GM18498 (cell line): ENCODE data around the gene MYOM1.

Experiments
- ATAC-seq: cut with Tn5 transposase; IDR thresholded peaks from one replicate; pipeline ENCODE4 v1.9.1; 2021; ENCODE audit warnings: mild to moderate bottlenecking, moderate library complexity; ENCODE audit not compliant: unreplicated experiment

Gene MYOM1

DNA sequence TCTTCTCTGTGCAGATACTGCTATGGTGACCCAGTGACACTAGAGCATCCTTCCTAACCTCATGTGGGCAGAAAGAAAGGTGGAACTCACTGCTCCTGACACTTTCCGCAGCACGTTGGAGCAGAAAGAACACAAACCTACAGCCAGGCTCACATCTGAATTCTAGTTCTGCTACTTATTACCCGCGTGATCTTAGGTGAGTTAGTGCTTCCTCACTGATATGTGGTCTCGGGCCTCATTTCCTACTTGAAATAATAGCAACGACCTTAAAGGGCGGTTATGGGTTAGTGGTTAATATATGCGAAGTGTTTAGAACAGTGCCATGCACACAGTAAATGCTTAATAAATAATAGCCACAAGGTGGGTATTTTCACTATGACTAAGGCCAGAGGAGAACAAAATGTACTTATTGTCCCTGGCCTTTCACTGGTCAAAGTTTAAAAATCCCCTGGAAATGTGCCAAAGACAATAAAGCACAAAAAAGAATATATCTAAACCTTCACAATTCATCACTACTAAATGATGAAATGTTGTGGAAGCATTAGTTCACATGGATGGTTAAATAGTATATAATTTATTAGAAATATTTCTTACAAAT is 66.6 kb downstream of the MYOM1 start:
- ATAC-seq = peak; percentile 81

DNA sequence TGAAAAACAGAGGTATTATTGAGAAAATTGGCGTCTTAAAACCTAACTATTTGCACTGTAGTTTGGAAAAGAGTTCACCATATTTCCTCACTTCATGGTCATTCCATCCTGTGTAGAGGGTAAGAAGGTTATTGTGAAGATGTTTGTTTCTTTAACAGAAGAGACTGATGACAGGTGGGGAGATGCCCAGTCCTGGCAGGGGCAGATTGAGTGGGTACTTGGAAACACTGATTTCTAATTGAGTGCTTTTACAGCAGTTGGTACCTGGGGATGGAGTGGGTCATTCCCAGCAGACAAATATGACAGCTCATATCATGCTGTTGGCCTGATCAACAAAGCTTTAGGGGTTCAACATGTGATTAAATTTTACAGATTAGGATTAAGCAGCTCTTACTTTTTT is 67.5 kb downstream of the MYOM1 start:
- ATAC-seq = no peak

DNA sequence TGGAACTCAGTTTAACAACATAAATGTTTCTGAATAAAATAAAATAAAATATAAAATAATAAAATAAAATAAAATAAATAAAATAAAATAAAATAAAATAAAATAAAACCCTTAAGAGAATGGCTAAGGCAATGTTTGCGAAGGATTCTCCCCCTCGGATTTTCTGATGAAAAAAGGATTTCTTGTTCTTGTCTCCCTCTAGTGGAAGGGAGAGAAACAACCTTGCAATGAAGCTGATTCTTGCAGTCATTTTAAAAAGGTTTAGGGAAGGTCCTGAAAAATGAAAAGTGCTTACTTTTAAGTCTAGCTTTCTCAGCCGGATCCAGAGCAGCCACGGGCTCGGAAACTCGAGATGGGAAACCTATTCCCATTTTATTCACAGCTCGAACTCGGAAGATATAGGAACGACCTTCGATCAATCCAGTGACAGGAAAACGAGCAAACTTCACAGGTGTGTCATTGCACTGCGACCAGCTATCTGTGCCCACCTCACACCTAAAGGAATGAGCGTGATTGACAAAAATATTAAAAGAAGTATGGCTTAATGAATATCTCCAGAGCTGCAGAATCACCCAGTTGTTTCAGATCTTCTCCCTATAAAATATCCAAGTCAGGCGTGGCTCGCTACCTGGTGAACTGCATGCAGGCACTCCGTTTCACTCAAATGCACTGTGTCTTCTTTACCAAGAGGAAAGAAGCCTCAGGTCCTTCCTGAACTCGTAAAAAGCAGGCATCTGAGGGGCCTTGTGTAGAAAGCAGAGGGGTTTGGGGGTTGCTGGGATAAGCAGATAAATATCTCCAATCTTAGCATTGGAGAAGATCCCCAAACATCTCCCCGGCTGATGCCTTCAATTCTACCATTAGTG is 68.1 kb downstream of the MYOM1 start:
- ATAC-seq = no peak

DNA sequence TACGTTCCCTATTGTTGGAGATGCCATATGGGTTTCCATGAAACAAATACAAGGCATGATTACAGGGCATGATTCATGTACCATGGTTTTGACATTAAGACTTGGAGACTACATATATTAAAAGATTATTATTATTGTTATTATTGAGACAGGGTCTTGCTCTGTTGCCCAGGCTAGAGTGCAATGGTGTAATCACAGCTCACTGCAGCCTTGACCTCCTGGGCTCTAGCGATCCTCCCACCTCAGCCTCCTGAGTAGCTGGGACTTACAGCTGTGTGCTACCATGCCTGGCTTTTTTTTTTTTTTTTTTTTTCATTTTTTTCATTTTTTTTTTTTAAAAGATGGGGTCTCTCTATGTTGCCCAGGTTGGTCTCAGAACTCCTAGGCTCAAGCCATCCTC is 69.1 kb downstream of the MYOM1 start:
- ATAC-seq = no peak

DNA sequence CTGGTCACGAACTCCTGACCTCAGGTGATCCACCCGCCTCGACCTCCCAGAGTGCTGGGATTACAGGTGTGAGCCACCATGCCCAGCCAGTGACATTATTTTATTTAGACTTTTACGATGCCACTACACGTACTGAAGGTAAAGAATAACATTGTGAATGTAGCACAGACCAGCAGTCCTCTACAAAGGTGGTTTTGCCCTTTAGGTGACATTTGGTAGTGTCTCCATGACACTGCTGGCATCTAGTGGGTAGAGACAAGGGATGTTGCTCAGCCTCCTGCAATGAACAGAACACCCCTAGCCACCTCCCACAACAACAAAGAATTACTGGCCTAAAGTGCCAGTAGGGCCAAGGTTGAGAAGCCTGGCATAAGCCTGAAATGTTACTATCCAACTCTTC is 69.5 kb downstream of the MYOM1 start:
- no peak for ATAC-seq

DNA sequence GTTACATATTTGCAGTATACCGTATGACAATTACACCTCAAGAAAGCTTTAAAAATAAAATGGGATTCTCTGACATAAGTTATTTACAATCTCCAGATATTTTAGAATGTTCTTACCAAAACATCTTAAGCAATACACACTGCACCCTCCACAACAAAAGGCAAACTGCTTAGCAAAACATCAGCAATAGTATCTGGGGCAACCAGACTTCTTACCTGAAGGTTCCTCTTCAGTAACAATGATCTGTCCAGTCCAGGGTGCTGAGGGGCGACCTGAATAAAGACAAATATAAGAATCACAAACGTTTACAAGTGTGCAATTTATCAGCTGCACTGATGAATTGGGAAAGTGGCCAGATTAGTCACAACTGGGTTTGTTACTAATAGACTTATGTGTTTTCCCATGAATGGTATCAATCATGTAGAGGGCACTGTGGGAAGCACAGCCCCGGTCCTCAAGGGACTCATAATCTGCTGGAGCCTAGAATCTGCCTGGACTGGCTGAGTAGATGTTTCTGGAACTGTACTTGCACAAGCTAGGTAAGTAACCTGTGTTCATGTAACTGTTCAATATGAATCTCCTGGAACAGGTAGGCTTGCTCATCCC is 70.7 kb downstream of the MYOM1 start:
- no peak for ATAC-seq

DNA sequence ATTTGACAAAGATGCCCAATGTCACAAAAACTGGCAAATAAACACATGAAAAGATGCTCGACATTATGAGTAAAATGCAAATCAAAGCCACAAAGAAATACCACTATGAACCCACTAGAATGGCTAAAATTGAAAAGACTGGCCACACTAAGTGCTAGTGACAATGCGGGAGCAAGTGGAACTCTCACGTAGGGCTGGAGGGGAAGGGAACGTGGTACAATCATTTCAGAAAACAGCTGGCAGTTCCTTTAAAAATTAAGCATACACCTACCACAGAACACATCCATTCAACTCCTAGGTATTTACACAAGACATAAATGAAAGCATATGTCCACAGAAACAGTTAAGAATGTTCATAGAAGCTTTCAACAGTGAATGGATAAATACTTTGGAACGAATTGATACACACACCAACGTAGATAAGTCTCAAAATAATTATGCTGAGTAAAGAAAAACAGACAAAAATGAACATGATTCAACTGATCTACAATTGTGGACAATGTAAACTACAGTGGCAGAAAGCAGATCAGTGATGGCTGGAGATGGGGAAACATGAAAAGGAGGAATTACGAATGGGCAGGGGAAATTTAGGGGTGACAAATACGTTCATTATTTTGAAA is 71.7 kb downstream of the MYOM1 start:
- no peak for ATAC-seq

DNA sequence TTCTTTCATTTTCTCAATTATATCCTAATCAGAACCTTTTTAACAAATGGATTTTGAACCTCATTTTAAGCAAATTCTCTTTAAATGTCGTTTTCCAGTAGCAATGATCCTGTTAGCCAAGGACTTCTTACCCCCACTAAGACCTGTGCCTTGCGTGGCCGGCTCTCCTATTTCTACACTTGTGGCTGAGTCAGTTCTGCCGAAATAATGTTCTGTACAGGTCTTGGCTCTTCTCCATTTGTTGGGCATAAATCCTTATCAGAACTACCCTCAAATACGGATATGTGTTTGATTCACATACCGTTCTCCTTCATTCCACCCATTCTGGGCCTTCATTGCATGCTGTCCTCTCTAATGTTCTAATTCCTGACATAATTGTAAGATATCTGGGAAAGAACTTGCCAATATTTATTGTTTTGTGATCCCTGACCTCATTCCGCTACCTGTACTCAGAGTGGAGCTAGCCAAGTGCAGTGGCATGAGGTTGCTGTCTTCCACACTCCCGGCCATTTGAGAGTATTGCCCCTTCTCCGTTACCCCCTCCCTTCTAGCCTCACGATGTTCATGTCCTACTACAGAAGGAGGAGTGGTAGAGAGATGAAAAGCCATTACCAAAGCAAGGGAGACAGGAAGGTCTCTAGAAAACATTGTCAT is 78.7 kb downstream of the MYOM1 start:
- ATAC-seq = no peak

DNA sequence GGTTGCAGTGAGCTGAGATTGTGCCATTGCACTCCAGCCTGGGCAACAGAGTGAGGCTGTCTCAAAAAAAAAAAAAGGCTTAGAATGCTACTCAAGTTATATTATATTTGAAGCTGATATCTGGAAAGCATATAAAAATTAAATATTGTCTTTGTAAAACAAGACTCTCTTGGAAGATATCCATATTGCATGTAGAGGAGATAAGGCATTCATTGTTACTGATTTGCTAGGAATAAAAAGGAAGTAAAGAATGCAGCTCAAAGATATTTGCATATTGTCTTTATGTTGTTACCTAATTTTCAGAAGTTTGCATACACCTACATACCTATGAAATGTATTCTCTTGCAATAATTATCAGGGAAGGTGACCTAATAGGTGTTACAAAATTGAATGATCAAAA is 79.4 kb downstream of the MYOM1 start:
- no peak for ATAC-seq

DNA sequence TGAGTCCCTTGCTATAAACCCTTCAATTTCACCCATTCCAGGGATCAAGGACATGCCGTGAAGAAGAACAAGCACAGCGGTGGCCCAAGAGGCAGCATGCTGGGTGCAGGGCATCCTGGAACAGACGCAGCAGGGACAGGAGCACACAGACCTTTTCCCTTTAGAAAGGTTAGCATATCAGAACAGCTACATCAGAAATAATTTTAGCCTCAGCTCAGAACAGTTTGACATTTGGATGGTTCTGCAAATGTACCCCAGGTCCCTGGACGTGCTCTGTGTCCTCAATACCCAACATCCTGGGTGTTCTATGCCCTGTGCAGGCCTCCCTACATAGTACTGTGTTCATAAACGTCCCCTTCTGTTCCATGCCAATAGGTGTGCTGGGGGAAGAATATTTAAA is 80.4 kb downstream of the MYOM1 start:
- ATAC-seq = no peak

DNA sequence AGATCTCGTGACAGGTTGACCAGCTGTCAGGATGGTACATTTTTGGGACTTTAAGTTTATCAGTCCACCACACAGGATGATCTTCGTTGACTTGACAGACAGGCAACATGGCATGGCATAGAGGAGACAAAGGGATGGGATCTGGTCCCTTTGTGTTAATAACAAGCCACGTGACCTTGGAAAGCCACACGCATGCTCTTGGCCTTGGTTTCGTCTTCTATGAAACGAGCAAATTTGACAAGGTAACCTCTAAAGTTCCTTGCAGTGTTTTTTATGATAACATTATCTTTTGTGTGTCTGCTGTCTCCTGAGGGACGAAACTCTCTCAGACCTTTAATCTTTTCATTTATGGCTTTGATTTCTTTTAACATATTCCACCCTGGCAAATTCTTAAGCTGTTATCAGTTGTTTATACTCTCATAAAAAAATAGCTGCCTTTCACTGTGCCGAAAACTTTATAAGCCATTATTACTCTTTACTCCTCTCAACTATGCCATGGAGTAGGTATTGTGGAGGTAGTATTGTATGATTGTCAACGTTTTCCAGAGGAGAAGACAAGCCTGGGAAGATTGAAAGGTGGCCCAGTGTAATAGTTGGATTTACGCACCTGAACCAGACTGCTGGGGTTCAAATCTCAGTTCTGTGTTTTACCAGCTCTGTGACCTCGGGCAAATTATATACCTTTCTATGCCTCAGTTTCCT is 81.3 kb downstream of the MYOM1 start:
- ATAC-seq = no peak

DNA sequence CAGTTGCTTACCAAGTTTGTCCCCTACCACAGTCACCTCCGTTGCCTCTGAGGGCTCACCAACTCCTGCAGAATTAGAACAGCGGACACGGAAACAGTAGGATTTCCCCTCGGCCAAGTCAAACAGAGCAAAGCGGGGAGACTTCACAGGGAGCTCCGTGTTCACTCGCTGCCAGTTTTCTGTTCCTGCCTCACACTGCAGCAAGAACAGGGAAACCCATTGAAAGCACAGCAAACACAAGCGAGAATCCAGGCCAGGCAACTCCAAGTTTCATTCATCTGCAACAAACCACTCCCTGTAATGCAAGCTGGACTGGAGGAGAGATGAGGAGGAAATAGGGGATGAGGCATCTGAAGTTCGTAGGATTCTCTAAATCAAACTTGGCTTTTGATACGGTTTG is 84.2 kb downstream of the MYOM1 start:
- no peak for ATAC-seq

DNA sequence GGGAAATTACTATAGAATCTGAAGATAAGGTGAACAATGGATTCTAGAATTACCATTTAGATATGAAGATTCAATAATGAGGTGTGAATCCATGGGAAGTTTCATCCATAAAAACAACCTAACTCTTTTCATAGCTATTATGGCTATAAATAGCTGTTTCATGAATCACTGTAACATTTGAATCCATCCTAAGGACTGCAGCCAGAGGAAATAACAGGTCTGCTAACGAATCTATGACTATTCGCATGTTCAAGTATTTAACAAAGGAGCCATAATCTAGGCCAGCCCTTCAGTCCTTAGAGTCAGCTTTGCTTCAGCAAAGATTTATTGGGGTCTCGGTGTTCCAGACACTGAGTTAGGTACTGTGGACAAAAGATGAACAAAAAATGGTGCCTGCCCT is 87.1 kb downstream of the MYOM1 start:
- no peak for ATAC-seq

DNA sequence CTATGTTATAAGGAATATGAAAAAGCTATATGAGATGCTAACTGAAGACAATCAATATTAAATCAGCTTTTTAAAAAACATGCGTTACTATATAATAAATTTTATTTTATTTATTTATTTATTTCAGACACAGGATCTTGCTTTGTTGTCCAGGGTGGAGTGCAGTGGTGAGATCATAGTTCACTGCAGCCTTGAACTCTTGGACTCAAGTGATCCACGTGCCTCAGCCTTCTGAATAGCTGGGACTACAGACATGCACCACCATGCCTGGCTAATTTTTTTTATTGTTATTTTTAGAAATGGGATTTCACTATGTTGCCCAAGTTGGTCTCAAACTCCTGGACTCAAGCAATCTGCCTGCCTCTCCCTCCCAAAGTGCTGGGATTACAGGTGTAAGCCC is 89.4 kb downstream of the MYOM1 start:
- ATAC-seq = no peak

DNA sequence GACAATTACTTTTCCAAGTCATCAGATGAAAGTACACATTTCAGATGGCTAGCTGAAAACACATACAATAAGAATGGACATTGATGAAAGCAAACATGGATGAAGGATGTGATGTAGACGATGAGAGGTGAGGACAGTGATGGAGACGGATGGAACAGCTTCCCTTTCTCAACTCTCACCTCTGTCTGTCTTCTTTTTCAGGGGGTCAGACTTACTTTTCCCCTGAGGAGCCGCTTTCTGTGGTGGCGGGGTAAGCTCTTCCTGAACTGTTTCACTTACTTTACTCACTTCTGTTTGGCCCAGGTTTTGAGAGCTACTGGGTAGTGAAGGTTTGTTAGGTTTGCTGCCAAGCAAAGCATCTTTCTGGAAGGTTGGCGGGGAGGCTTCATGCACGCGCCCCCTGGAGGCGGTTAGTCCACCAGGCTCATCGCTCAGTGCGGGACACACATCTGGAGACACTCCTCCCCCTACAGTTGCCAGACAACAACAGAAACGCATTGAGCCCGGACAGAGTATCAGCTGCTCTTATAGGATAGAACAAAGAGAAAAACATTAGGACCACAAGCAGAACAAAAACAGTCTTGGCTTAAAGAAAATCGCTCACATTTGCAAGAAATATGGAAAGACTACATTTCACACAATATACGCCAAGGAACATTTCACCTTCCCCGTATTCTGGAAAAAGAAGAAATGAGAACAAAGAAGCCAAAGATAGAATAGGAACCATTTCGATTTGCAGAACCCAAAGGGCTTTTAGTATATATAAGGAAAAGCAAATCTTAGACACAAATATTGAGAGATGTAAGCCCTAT is 90.5 kb downstream of the MYOM1 start:
- ATAC-seq = peak; percentile 98

DNA sequence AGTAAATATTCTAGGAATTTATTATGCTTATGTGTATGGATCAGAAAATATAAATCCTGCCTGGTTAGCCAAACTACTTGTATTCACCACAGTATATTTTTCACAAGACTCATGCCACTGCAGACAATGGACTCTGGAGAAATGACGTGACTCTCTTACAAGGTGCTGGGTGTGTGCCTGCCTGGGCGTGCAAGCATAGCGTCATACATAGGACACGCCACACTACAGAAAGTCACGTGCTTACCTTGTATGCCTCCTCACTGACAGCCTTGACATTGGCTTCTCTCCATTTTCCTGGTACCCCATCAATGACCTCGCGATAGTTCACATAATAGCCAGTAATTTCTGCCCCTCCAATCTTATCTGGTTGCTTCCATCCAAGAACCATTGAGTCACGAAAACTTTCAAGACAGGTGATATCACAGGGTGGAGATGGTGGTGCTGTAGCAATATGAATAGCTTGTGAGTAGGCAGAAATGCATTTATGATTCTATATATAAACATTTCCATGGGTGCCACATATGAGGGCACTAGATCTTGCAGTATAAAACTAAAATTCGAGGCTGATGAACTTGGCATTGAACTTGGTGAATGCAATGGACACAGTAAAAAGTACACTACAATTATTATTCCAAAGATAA is 93.2 kb downstream of the MYOM1 start:
- no peak for ATAC-seq

DNA sequence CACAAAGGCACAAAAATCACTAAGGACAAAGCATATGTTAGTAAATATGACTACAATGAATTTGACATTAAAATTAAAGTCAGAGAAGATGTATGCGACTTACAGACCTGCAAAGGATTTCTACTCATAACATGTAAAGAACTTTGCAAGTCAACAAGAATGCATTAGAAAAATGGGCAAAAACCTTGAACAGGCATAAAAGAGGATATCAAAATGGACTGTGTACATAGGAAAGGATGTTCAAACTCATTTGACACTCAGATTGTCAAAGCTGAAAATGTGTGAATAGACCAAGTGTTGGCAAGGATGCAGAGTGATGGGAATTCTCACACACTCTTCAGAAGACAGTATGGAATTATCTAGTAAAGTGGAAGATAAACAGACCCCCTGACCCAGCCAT is 94.9 kb downstream of the MYOM1 start:
- ATAC-seq = no peak

DNA sequence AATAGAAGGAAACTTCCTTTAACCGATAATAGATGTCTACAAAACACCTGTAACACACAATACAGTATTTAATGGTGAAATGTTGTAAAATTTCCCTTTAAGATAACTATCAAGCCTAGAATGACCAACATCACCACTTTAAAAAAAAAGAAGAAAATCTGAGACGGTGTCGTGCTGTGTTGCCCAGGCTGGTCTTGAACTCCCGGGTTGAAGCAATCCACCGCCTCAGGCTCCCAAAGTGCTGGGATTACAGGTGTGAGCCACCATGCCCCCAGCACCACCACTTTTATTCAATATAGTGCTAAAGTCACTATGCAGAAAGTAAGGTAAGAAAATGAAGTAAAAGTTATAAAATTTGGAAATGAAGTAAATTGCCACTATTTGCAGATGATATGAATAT is 96.9 kb downstream of the MYOM1 start:
- ATAC-seq = no peak

DNA sequence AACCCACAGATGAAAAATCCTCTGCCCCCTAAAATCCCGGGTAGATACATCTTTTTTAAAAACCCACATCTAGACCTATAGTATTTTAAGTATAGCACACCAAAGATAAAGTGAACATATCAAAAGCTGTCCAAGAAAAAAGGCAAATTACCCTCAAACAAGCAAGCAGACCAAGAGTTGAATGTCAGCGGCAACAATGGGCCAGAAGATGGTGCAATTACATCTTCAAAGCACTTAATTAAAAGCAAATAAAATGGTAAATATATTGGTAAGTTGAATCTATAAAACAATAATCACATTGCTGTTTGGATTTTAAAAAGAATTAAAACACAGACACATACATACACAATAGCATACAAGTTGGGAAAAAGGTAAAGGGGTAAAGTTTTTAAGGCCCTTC is 98.5 kb downstream of the MYOM1 start:
- no peak for ATAC-seq
